Activated CD4-positive, alpha-beta T cell treated with anti-CD3 and anti-CD28 coated beads, Interleukin-2, Interleukin-6, amounts not matched to agents 100 ng/mL and 50 ng/mL, durations not matched to agents 16 hours and 8 hours (primary cell): ENCODE results near the gene NXT1.

Source experiments
- DNase-seq: peaks from one replicate; pipeline ENCODE4 v3.0.0-alpha.2; 2020

The NXT1 gene

GRCh38 chr20:23393996-23394775 is 43.6 kb downstream of the NXT1 start:
- DNase-seq: no peak

- no peak for DNase-seq
Measured at GRCh38 chr20:23396950-23397627, 46.5 kb downstream of the NXT1 start.

DNA sequence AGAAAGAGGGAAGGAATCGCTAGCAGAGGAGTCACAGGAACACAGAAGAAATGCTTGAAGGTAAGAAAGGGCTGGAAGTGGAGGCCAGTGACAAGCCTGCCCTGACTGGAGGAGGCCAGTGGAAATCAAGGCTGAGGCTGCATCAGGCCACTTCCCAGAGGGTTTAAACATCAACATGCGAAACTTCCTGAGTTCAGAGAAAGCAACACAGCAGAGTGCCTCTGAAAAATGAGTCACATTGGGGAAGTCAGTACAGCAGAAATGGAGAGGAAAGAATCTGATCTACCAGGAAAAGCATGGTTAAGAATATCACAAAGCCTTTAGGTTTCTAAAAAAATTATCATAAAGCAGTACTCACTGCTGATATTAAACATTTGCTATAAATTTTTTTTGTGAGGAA is 47.4 kb downstream of the NXT1 start:
- peak; percentile 52 for DNase-seq

DNA sequence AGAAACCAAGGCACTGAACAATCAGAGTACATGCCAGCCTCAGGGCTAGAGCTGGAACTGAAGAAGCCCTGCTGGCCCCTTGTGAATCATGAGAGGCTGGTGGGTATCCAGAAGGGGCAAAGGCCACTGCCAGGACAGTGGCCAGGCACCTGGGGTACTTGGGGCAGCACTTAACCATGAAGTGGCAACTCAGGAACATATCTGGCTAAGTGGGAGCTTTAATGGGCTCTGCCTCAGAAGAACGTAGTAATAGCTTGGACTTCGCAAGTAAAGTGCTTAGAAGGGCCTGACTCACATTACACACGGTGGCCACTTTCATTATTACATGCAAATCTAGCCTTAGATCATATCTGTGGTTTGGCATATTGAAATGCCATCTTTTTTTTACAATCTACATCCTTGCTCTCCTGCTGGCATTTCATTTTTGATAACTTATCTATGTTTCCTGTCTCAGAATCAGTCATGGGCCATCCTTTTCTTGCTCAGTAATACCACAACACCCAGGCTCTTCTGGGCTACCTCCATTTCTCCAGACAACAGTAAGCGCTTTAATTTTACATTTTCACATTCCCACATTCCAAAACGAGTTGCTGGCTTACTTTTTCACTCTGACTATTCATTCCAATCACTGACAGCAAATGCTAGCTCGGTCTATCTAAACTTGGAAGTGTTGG is 49.1 kb downstream of the NXT1 start:
- peak; percentile 84 for DNase-seq

DNA sequence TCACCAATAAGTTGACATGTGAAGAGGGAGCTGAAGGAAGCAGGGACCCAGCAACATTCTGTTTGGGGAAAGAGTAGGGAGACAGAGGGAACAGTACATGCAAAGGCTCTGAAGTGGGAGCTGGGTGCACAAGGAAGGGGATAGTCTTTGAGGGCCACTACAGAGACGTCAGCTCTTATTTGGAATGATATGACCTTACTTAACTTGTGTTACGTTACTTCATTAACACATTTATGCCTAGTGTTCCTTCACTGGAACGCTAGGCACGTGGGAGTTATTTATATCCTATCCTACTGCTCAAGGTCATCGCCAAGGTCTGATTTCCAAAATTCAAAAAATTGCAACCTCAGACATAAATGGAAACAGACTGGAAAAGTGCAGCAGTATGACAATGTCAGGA is 50.5 kb downstream of the NXT1 start:
- no peak for DNase-seq

GRCh38 chr20:23403751-23404150 is 53.2 kb downstream of the NXT1 start:
- DNase-seq: no peak

GRCh38 chr20:23404196-23404595 is 53.6 kb downstream of the NXT1 start:
- no peak for DNase-seq
